Erythroblast (primary cell): ENCODE data around the gene CDX1.

Source experiments
- GATA1 ChIP-seq: IDR thresholded peaks from 2 replicates; pipeline ENCODE4 v1.6.1; 2011; ENCODE audit warnings: low read depth, mild to moderate bottlenecking, control low read depth, low read length, moderate library complexity
- POLR2A ChIP-seq: IDR thresholded peaks from 2 replicates; pipeline ENCODE4 v1.6.1; 2011; ENCODE audit warnings: mild to moderate bottlenecking, low read length

DNA sequence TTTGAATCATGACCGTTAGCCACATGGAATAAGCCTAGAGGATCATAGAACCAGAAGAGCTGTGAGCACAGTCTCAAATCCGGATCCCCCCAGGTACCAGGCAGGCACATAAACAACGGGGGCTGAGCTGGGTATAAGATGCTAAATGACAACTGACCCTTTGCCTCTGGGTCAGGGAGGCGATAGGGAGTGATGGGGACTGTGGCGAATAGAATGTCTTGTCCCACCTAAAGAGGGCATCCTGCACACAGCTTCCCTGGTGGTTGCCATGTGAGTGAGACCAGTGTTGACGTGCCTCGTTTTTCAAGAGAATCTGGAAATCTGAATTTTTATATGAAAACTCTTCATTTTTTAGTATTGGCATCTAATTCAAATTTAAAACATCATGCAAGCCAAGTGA is 56.9 kb downstream of the CDX1 start:
- no peak for TF ChIP-seq POLR2A
- TF ChIP-seq GATA1 = no peak
